HG03571 (cell line): Measurements from ENCODE around the gene CORT.
A peak's percentile ranks its signal among the peaks of the same experiment; 100 is the strongest.
"Not testable (repeated sequence)": the region's sequence is repeated elsewhere in the genome, so short reads cannot be mapped to it uniquely, and the experiment has no call there.

Experiments used
- ATAC-seq: cut with Tn5 transposase; IDR thresholded peaks from one replicate; pipeline ENCODE4 v1.9.1; 2021; ENCODE audit not compliant: unreplicated experiment

Gene CORT

GRCh38 chr1:10449751-10450150 is at the start of gene CORT:
CORT (plus strand) TSS chr1:10450031; CDS start chr1:10450224, 193 bp downstream.
- ATAC-seq, result no peak

GRCh38 chr1:10401281-10401680 is 48.5 kb upstream of the CORT start:
- ATAC-seq, result no peak

GRCh38 chr1:10402729-10403274 is 47.0 kb upstream of the CORT start:
- no peak for ATAC-seq

- ATAC-seq, result no peak
These were observed 42.6 kb upstream of the CORT start for GRCh38 chr1:10407201-10407600.

- no peak for ATAC-seq
These were observed 34.5 kb upstream of the CORT start for GRCh38 chr1:10415211-10415930.

GRCh38 chr1:10415967-10416366 is 33.9 kb upstream of the CORT start:
- ATAC-seq, result not testable (repeated sequence)

- not testable (repeated sequence) for ATAC-seq
These were observed 31.1 kb upstream of the CORT start for GRCh38 chr1:10418741-10419140.

- ATAC-seq, result no peak
These were observed 30.5 kb upstream of the CORT start for GRCh38 chr1:10419351-10419750.

GRCh38 chr1:10421637-10422036 is 28.2 kb upstream of the CORT start:
- ATAC-seq, result no peak

- ATAC-seq, result no peak
These were observed 25.8 kb upstream of the CORT start for GRCh38 chr1:10424034-10424433.

- ATAC-seq, result no peak
These were observed 25.2 kb upstream of the CORT start for GRCh38 chr1:10424651-10425050.

- not testable (repeated sequence) for ATAC-seq
These were observed 23.9 kb upstream of the CORT start for GRCh38 chr1:10425826-10426534.

- not testable (repeated sequence) for ATAC-seq
These were observed 23.3 kb upstream of the CORT start for GRCh38 chr1:10426535-10426848.

- ATAC-seq, result no peak
These were observed 20.8 kb upstream of the CORT start for GRCh38 chr1:10428984-10429383.

- no peak for ATAC-seq
These were observed 20.0 kb upstream of the CORT start for GRCh38 chr1:10429868-10430215.

- ATAC-seq, result peak; percentile 66
These were observed 19.4 kb upstream of the CORT start, which contains the start of gene CENPS for GRCh38 chr1:10430216-10431069. CENPS (plus strand) TSS chr1:10430433; CDS start chr1:10430518, 85 bp downstream.

- peak; percentile 1 for ATAC-seq
These were observed 18.6 kb upstream of the CORT start for GRCh38 chr1:10431070-10431730.

- ATAC-seq, result no peak
These were observed 16.7 kb upstream of the CORT start for GRCh38 chr1:10432910-10433700.

- no peak for ATAC-seq
These were observed 16.0 kb upstream of the CORT start for GRCh38 chr1:10433790-10434189.

- ATAC-seq, result no peak
These were observed 15.2 kb upstream of the CORT start for GRCh38 chr1:10434590-10434989.
